ENCODE measurements around the gene IL12RB1. TPM values are rescaled to one million over a fixed set of nuclear protein-coding genes. Genes with fewer than 3 reads are reported as not detected.

IL12RB1 gene
- total and polyA plus RNA-seq, 3 donors from 2014 or later, result 0.39 to 2.5 (median 1.8) TPM

DNA sequence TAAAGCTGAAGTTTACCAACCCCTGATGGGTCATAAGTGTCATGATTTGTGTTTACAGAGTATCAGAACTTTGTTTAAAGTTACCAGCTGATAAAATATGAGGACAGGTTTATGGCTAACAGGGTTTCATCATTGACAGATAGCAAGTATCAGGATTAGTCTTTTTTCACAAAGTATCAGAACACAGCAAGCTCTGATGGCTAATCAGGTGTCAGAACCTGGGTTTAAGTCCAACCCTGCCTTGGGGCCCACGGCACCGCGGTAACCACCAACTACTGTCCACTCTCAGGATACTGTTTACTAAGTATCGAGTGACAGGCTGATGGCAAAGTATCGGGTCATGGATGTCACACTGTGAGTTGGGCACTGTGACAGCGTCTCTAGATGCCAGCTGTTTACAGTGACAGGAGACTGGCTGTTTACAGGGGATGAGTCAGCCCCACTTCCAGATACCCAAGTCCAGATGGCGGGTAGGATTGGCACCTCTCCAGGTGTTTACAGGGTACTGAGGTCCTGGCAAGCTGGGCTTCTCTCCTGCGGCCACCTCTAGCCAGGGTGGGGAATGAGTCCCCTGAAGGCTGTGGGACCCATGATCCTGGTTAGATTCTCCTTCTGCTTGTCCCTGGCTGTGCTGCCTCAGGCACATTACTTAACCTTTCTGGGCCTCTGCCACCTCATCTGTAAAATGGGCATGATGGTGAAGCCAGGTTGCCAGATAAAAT, 57.0 kb downstream of the IL12RB1 start:
- Histone ChIP-seq H3K4me1 (no peaks in the 10 kb centered on the region), H3K9me3 (no peaks in the 10 kb centered on the region), H3K4me3 (no peak overlapping the region), H3K36me3 (ENCODE audit: low read depth, missing control alignments) (no peaks in the 10 kb centered on the region), H3K27me3 (no peaks in the 10 kb centered on the region), H3K27ac (no peak overlapping the region)
- WGBS, 2 donors, result 60 to 73% methylated on average over 8 of the region's 8 CpGs
- TF ChIP-seq POLR2A (IDR thresholded peaks at IDR 0.05) (no peak), CTCF (IDR thresholded peaks at IDR 0.05) (no peak)
- intact Hi-C loops (cut with DNase I; ENCODE audit: low total_unique reads), result no loop called here
- no peak for DNase-seq

- H3K27ac ChIP-seq, result no peak overlapping the region
- intact Hi-C loops (cut with DNase I; ENCODE audit: low total_unique reads), result no loop called here
- WGBS, 2 donors, result 75 to 87% methylated on average over 4 of the region's 4 CpGs
Observed at GRCh38 chr19:18027151-18027550, 59.6 kb downstream of the IL12RB1 start.

GRCh38 chr19:18023622-18024251, 63.0 kb downstream of the IL12RB1 start:
- H3K4me1 ChIP-seq, result peaks cover 46% of the 10 kb centered on the region
- 61 to 62% methylated on average over 15 to 23 of the region's 23 CpGs for WGBS, 2 donors
- intact Hi-C loops (cut with DNase I; ENCODE audit: low total_unique reads), result no loop called here

More at GRCh38 chr19:18027151-18027550, 59.6 kb downstream of the IL12RB1 start:
- no peaks in the 10 kb centered on the region for H3K9me3 ChIP-seq
- TF ChIP-seq POLR2A (IDR thresholded peaks at IDR 0.05), result no peak
- TF ChIP-seq CTCF (IDR thresholded peaks at IDR 0.05), result no peak
- H3K27me3 ChIP-seq, result no peaks in the 10 kb centered on the region
- peaks cover 22% of the 10 kb centered on the region for H3K4me1 ChIP-seq
- no peaks in the 10 kb centered on the region for H3K36me3 ChIP-seq (ENCODE audit: low read depth, missing control alignments)
- H3K4me3 ChIP-seq, result no peak overlapping the region
- DNase-seq, result no peak

GRCh38 chr19:18021121-18021755, 65.5 kb downstream of the IL12RB1 start:
- no peaks in the 10 kb centered on the region for H3K9me3 ChIP-seq
- H3K36me3 ChIP-seq (ENCODE audit: low read depth, missing control alignments), result no peaks in the 10 kb centered on the region
- no peak overlapping the region for H3K4me3 ChIP-seq
- peaks cover 52% of the 10 kb centered on the region for H3K4me1 ChIP-seq
- peak overlapping the region; percentile 81 to 90 for H3K27ac ChIP-seq
- WGBS, 2 donors, result 32 to 50% methylated on average over 18 to 21 of the region's 21 CpGs
- DNase-seq, result peak; percentile 57
- intact Hi-C loops (cut with DNase I; ENCODE audit: low total_unique reads), result no loop called here
- no peak for TF ChIP-seq POLR2A (IDR thresholded peaks at IDR 0.05)
- no peak for TF ChIP-seq CTCF (IDR thresholded peaks at IDR 0.05)
- no peaks in the 10 kb centered on the region for H3K27me3 ChIP-seq

More at GRCh38 chr19:18023622-18024251, 63.0 kb downstream of the IL12RB1 start:
- peak; percentile 90 for DNase-seq
- no peaks in the 10 kb centered on the region for H3K36me3 ChIP-seq (ENCODE audit: low read depth, missing control alignments)
- H3K27me3 ChIP-seq, result no peaks in the 10 kb centered on the region
- no peak for TF ChIP-seq CTCF (IDR thresholded peaks at IDR 0.05)
- no peak overlapping the region for H3K4me3 ChIP-seq
- H3K9me3 ChIP-seq, result no peaks in the 10 kb centered on the region
- peak overlapping the region; percentile 81 to 90 for H3K27ac ChIP-seq
